Vagina (tissue), 2 donors: ENCODE data around the gene CCDC102A. TPM values are rescaled to one million over a fixed set of nuclear protein-coding genes. Genes with fewer than 3 reads are reported as not detected.
"Not testable (repeated sequence)": the region's sequence is repeated elsewhere in the genome, so short reads cannot be mapped to it uniquely, and the experiment has no call there.

ENCODE experiments used
- DNase-seq, 2 donors: peaks; one replicate each; pipeline ENCODE4 v3.0.0-alpha.2; 2017; ENCODE audit errors: extremely low spot score in 2 of 2
- H3K27ac ChIP-seq: fragments of 200-600 bp; sonication (generic); one replicate; pipeline ENCODE4 v1.5.1; 2019
- H3K27me3 ChIP-seq: fragments of 200-600 bp; sonication (generic); one replicate; pipeline ENCODE4 v1.5.1; 2019
- H3K36me3 ChIP-seq, 2 donors: fragments of 200-600 bp; sonication (generic); one replicate each; pipeline ENCODE4 v1.5.1; 2017 to 2019
- H3K4me1 ChIP-seq: fragments of 200-600 bp; sonication (generic); one replicate; pipeline ENCODE4 v1.5.1; 2019
- H3K4me3 ChIP-seq, 2 donors: fragments of 200-600 bp; sonication (generic); 1 replicate in 1 of 2; 2 replicates in 1 of 2; pipeline ENCODE4 v1.5.1; 2016 to 2019
- H3K9me3 ChIP-seq: fragments of 200-600 bp; sonication (generic); one replicate; pipeline ENCODE4 v1.5.1; 2019
- CTCF ChIP-seq, 3 experiments: fragments of 450-650 bp in 2 of 3; fragments of 200-600 bp in 1 of 3; sonication (generic) in 1 of 3; IDR thresholded peaks; one replicate each; pipeline ENCODE4 v1.5.1; 2017 to 2019; ENCODE audit warnings: antibody characterized with exemption in 3 of 3, mild to moderate bottlenecking in 2 of 3, moderate library complexity in 2 of 3
- POLR2A ChIP-seq, 2 donors: fragments of 450-650 bp; IDR thresholded peaks; one replicate each; pipeline ENCODE4 v1.6.1; 2017; ENCODE audit warnings: antibody characterized with exemption in 2 of 2, mild to moderate bottlenecking in 2 of 2, moderate library complexity in 2 of 2
- POLR2AphosphoS5 ChIP-seq, 2 donors: sonication (generic); formaldehyde crosslinking; IDR thresholded peaks; one replicate each; pipeline ENCODE4 v1.9.0; 2017; ENCODE audit warnings: antibody characterized with exemption in 2 of 2, mild to moderate bottlenecking in 2 of 2, low read depth in 1 of 2; ENCODE audit not compliant: insufficient read depth in 1 of 2
- intact Hi-C: fragments of 100-400 bp; cut with DNase I; formaldehyde crosslinking; loops from one replicate; pipeline ENCODE4 v1.15.1; 2023
- total RNA-seq: library from RNA; depleted of rRNA; stranded (reverse); fragments of >200 nt; gene quantifications from one replicate; pipeline ENCODE4 v1.2.3, GENCODE V29; 2016

The CCDC102A gene
- total RNA-seq, 1 donor from 2014 or later = 22.1 TPM

- no peak for DNase-seq
Observed at GRCh38 chr16:57574086-57574485, 37.7 kb upstream of the CCDC102A start.

GRCh38 chr16:57572978-57573728 lies 36.8 kb upstream of the CCDC102A start:
- intact Hi-C loops = no loop called here
- TF ChIP-seq POLR2A (IDR thresholded peaks at IDR 0.05) (no peak), POLR2AphosphoS5 (IDR thresholded peaks at IDR 0.05; ENCODE audit: insufficient read depth in 1 of 2, low read depth in 1 of 2) (no peak), CTCF (IDR thresholded peaks at IDR 0.05) (no peak)
- no peaks in the 10 kb centered on the region for H3K36me3 ChIP-seq
- H3K27ac ChIP-seq = no peak overlapping the region
- no peak for DNase-seq
- H3K4me3 ChIP-seq = no peak overlapping the region
- no peaks in the 10 kb centered on the region for H3K9me3 ChIP-seq
- no peaks in the 10 kb centered on the region for H3K27me3 ChIP-seq
- peaks cover 5% of the 10 kb centered on the region for H3K4me1 ChIP-seq

More at GRCh38 chr16:57574086-57574485, 37.7 kb upstream of the CCDC102A start:
- TF ChIP-seq CTCF (IDR thresholded peaks at IDR 0.05) = no peak
- no peak for TF ChIP-seq POLR2AphosphoS5 (IDR thresholded peaks at IDR 0.05; ENCODE audit: insufficient read depth in 1 of 2, low read depth in 1 of 2)
- no peak for TF ChIP-seq POLR2A (IDR thresholded peaks at IDR 0.05)
- Histone ChIP-seq H3K27me3 (no peaks in the 10 kb centered on the region), H3K27ac (no peak overlapping the region), H3K9me3 (no peaks in the 10 kb centered on the region), H3K36me3 (no peaks in the 10 kb centered on the region), H3K4me1 (peaks cover 5% of the 10 kb centered on the region), H3K4me3 (no peak overlapping the region)
- intact Hi-C loops = no loop called here

GRCh38 chr16:57571098-57571497 lies 34.7 kb upstream of the CCDC102A start:
- H3K27ac ChIP-seq = no peak overlapping the region
- TF ChIP-seq CTCF (IDR thresholded peaks at IDR 0.05) (no peak), POLR2A (IDR thresholded peaks at IDR 0.05) (no peak), POLR2AphosphoS5 (IDR thresholded peaks at IDR 0.05; ENCODE audit: insufficient read depth in 1 of 2, low read depth in 1 of 2) (no peak)
- no peaks in the 10 kb centered on the region for H3K36me3 ChIP-seq
- intact Hi-C loops = no loop called here
- DNase-seq = no peak
- H3K9me3 ChIP-seq = no peaks in the 10 kb centered on the region
- no peaks in the 10 kb centered on the region for H3K4me1 ChIP-seq
- H3K4me3 ChIP-seq = no peak overlapping the region
- no peaks in the 10 kb centered on the region for H3K27me3 ChIP-seq

- Histone ChIP-seq H3K4me3 (no peak overlapping the region), H3K4me1 (no peaks in the 10 kb centered on the region), H3K27ac (no peak overlapping the region), H3K27me3 (no peaks in the 10 kb centered on the region), H3K36me3 (no peaks in the 10 kb centered on the region), H3K9me3 (no peaks in the 10 kb centered on the region)
- intact Hi-C loops = no loop called here
- TF ChIP-seq POLR2AphosphoS5 (IDR thresholded peaks at IDR 0.05; ENCODE audit: insufficient read depth in 1 of 2, low read depth in 1 of 2) = no peak
- peak in 1 of 2 donors; percentile 75 for DNase-seq
Observed at GRCh38 chr16:57570301-57571070, 34.1 kb upstream of the CCDC102A start.

- intact Hi-C loops = no loop called here
Observed at GRCh38 chr16:57569306-57569946, 33.1 kb upstream of the CCDC102A start.

GRCh38 chr16:57568772-57569171 lies 32.4 kb upstream of the CCDC102A start:
- DNase-seq = peak in 1 of 2 donors; percentile 54
- intact Hi-C loops, H3K36me3 ChIP-seq: not testable (repeated sequence)

More at GRCh38 chr16:57569306-57569946, 33.1 kb upstream of the CCDC102A start:
- TF ChIP-seq CTCF (IDR thresholded peaks at IDR 0.05) (no peak), POLR2AphosphoS5 (IDR thresholded peaks at IDR 0.05; ENCODE audit: insufficient read depth in 1 of 2, low read depth in 1 of 2) (no peak), POLR2A (IDR thresholded peaks at IDR 0.05) (no peak)
- Histone ChIP-seq H3K27me3 (no peaks in the 10 kb centered on the region), H3K4me1 (no peaks in the 10 kb centered on the region), H3K4me3 (no peak overlapping the region), H3K36me3 (no peaks in the 10 kb centered on the region), H3K27ac (no peak overlapping the region), H3K9me3 (no peaks in the 10 kb centered on the region)
- DNase-seq = peak in 1 of 2 donors; percentile 65

More at GRCh38 chr16:57568772-57569171, 32.4 kb upstream of the CCDC102A start:
- not testable (repeated sequence) for H3K4me1 ChIP-seq, H3K27ac ChIP-seq, H3K4me3 ChIP-seq, H3K9me3 ChIP-seq, H3K27me3 ChIP-seq
